CD4-positive, alpha-beta T cell treated with Interleukin-17A for 1 hour (primary cell): Measurements from ENCODE around the gene PHF12.
"Not testable (repeated sequence)": the region's sequence is repeated elsewhere in the genome, so short reads cannot be mapped to it uniquely, and the experiment has no call there.

Experiments used
- DNase-seq: peaks from one replicate; pipeline ENCODE4 v3.0.0-alpha.2; 2020

Gene PHF12

DNA sequence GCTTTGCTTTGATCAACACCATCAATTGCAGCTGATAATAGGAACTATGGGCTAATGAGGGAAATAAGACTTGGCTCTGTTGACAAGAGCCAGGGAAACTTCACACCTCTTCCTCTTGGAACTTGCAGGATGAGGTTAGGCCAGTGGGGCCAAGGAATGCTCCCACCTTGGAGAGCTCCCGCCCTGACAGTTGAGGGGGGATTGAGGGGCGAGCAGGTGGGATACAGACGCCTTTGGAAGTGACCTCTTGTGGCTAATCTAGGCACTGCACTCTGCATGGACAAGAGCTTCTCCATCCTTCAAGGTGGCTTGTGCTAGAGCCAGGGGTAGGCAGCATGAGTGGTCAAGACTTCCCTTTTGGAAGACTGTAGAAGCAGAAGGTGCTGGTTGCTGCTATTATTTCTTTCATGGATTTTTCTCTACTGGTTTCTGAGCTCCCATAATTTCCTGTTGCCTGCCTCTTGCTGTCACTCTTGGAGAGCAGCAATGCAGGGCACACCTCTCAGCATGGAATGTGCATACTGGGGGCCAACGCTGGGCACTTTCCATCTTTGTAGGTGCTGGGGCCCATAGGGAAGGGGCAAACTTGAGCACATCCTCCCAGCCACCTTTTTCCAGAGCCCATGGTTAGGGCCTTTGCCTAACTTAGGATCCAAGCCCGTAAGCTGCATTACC, 2.3 kb upstream of the PHF12 start:
- DNase-seq = peak; percentile 60

DNA sequence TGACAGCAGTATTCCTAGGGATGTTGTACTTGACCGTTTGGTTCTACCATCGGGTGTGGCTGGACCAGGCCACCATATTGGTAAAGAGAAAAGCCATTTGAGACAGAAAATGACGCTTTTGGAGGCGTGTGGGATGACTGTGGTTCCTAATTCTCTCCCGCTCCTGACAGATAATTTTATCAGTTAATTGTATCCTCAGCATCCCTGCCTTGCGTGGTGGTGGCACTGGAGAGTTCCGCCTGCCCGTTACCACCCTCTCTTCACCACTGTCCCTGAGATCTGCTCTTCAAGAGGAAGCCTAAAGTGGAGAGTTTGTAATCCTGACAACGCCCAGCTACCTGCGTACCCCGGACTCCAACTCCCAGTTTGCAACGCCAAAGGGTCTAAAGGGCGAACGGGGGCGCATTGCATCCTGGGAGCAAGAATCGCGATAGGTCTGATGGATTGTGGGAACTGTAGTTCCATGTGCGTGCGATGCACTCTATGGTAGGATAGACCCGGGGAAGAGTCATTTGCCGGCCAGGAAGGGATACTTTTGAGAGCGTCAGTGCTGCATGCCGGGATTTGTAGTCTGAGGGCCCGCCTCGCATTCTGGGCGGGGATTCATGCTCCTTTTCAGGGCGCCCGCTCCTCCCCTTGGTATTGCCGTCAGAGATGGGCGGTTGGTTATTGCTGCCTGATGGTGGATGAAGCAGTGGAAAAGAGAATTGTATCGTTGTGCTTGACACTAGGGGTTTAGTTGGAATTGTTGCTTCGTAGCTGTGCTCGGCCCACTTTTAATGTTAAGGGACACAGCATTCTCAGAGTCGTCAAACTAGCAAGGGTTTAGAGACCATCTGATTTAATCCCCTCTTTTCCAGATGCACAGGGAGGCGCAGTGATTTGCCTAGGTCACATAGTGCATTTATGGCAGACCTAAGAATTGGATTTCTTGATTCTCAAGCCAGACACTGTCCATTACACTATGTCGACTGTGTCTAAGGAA, 965 bp upstream of the PHF12 start:
- DNase-seq = peak; percentile 100

DNA sequence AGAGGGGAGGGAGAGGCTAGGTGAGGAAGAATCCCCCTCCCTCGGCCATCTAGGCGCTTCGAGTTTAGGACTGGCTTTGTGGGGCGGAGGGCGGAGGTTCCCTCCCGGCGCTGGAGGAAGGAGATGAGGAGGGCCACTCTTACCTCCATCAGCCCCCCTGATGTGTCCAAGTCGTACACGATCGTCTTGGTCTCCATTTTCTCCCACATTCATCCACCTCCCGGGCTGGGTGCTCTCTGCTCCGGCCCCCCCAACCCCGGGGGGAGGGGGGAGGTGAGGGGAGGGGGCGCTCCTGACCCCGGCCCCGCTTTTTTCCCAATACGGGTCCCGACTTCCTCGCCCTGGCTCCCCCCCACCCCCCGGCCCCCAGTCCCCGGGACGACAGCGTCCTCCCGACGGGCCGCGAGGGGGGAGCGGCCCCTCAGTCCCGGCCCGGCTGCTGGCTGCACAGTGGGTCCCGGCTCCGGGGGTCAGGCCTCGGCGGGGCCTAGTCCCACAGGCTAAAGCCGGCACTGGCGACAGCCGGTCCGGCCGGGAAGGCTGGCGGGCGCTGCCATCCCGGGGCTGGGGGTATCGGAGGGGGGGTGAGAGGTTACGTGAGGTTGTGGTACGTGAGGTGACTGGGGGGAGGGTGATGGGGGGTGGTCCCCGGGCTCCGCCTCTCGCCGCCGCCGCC, 428 bp downstream of the PHF12 start:
- no peak for DNase-seq

DNA sequence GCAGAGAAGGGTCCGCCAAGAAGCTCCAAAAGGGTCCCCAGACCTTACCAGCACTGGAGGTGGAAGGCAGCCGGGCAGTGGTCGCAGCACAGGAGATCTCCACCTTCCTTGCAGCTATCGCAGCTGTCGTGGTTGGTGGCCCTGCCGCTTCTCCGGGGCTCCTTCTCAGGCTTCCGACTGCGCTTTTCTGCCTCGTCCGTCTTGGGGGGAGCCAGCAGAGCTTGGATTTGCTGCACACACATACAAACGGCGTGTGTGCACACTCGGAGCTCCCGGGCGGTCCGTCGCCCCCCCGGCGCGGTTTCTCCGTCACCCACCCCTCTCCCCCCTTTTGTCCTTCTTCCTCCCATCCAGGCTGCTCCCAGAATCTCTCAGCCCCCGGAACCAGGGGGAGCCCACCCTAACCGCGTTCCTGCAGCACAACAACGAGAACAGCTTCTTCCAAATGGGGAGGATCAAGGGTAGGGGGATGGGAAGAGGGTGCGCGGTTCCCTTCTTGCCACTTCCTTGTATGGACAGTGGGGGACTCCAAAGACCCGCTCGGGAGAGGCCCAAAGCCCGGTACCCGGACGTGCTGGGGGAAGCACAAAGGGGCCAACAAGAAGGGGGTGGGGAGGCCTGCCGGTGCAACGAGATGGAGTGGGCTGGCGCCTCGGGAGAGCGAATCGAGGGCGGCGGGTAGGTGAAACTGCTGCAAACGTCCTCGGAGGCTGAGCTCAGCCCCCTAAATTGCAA, 1.1 kb downstream of the PHF12 start:
- DNase-seq = peak; percentile 71

DNA sequence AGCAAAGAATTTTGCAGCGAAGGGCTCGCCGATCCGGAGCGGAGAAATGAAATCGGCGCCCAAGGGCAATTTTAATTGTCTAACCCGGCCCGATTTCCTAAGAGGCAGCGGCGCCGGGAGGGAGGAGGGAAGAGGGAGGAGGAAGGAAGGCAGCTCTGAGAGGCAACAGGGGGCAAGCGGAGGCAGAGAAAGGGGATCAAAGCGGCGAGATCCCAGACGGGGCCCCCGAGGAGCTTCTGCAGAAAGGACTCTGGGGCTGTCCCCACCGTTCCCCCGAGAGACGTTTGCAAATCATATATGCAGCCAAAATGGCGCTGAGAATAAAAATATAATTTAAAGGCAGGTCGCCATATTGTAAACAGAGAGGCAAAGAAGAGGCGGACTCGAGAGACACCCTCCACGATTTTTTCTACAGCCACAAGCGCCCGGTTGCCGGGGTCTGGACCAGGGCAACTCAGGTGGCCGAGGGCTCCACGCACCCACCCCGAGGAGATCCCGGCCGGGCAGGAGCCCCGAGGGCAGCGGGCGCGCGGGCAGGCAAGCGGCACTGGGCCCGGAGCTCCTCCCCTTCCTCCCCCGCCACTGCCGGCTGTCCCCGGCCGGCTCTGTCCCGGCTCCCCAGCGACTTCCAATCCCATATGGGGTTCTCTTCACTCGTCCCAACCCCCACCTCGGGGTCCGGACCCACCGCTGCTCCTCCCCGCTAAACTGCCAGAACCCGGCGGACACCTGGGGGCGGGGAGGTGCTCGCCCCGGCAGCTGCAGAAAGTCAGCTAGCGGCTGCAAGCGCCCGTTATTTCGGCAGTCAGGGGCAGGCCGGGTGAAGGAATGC, 1.9 kb downstream of the PHF12 start:
- DNase-seq = peak; percentile 61

- peak; percentile 28 for DNase-seq
These were observed 2.5 kb downstream of the PHF12 start for GRCh38 chr17:28948873-28949184.

- no peak for DNase-seq
These were observed 3.0 kb downstream of the PHF12 start for GRCh38 chr17:28948342-28948741.

- DNase-seq = peak; percentile 38
These were observed 3.7 kb downstream of the PHF12 start for GRCh38 chr17:28947639-28948038.

- peak; percentile 32 for DNase-seq
These were observed 5.1 kb downstream of the PHF12 start for GRCh38 chr17:28946239-28946638.

GRCh38 chr17:28944862-28945741, 6.2 kb downstream of the PHF12 start:
- DNase-seq = no peak

DNA sequence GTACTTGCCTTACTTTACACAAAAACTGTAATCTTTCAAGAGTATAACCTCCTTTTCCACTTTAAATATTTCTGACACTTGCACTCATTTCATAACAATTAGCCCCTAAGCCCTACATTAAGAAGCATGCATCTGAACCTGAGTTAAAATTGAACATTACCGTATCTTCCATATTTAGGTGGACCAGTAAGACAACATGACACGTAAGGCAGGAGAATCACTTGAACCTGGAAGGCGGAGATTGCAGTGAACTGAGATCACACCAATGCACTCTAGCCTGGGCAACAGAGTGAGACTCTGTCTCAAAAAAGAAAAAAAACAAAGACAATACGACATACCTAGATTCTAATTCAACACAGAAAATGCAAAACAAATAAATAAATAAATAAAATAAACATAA, 7.0 kb downstream of the PHF12 start:
- no peak for DNase-seq

DNA sequence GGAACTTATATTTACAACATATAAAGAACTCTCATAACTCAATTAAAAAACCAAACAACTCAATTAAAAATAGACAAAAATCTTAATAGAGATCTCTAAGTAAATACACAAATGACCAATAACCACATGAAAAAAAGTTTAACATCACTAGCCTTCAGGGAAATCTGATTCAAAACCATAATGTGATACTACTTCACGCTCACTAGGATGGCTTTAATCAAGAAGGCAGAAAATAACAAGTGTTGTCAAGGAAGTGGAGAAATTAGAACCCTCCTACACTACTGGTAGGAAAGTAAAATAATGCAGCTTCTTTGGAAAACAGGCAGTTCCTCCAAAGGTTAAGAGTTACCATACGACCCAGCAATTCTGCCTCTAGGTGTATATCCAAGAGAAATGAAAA, 8.4 kb downstream of the PHF12 start:
- no peak for DNase-seq

DNA sequence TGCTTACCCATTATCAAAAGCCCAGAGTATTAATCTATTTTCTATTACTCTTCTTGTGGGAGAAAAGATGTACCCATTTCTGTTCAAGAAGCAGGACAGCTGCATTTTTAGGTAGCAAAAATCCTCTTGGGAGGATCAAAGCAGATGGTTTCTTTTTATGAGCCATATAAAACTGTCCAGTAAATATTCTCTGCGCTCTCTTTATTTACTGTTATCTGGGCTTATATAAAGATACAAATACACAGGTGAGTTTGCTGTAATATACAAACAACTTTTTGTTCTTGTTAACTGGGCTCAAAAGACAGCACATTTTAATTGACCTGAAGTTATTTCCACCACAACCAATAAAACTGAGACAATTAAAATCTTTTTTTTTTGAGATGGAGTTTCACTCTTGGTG, 10.1 kb downstream of the PHF12 start:
- no peak for DNase-seq

DNA sequence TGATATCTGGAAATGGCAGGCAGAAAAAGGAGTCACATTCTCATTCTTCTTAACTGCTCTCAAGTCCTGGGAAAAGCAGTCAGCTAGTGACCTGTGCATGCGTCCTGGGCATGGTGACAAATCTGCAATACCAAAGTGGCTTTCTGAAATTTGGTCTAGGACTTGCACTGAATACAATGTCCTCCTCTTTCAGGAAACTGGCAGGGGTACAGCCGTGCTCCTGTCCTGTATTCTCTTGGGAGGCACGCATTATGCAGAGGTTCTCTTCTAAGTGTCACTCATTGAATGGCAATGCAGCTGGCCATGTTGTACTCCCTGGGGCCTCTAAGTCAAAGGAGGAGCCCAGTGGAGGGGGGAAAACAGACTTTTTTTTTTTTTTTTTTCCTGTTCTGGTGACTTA, 10.6 kb downstream of the PHF12 start:
- no peak for DNase-seq

DNA sequence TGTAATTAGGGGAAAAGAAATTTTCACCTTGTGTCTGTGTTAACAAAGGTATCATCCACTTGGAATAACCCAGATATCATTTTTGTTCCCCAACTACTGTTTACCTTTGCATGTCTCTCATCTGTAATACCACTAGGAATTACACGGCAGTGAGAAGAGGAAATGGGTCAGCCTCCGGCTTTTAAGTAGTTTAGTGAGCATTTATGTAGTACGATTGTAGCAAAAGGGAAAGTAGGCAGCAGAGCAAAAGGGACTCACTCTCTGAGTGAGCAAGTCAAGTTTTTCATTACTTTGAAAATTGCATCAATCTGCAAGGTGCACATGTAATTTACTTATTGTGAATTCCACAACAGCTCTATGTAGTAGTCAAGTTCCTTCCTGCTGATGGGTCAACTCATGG, 11.2 kb downstream of the PHF12 start:
- DNase-seq = no peak

- no peak for DNase-seq
These were observed 12.8 kb downstream of the PHF12 start for GRCh38 chr17:28938552-28938951.

- no peak for DNase-seq
These were observed 14.1 kb downstream of the PHF12 start for GRCh38 chr17:28937044-28937729.

DNA sequence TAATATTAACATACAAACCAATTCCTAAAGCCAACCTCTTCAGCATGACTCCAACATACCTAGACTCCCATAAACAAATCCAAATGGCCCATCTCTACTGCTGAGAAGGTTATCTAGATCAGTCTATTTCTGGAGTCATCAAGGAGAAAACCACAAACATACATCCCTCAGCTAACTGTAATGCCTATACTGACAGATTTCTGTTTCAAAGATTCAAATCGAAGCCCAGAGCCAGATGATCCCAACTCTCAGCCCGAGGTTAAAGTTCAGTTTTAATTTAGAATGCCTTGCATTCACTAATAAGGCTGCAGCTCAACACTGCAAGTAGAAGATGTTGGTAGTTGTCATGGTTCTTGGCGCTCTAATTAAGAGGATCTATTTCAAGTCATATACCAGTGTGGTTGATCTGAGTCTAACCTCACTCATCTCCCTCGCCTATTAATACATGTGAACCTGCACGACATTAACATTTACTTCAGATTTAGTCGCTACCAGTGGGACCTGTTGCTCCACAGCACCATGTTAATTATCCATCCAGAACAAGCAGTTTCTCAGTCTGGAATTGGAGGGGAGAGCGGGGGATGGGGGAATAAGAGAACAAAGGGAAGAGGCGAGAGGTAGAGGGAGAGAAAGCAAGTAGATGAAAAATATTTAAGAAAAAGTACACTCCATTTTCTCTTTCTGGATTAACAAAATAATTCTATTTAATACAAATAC, 15.4 kb downstream of the PHF12 start:
- no peak for DNase-seq

DNA sequence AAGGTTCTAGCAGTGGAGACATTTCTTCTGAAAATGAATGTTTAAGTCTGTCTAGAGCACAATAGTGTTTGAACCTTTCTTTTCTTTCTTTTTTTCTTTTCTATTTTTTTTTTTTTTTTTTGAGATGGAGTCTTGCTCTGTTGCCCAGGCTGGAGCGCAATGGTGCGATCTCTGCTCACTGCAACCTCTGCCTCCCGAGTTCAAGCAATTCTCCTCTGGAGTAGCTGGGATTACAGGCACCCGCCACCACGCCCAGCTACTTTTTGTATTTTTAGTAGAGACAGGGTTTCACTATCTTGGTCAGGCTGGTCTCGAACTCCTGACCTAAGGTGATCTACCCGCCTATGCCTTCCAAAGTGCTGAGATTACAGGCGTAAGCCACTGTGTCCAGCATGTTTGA, 16.8 kb downstream of the PHF12 start:
- DNase-seq = not testable (repeated sequence)

DNA sequence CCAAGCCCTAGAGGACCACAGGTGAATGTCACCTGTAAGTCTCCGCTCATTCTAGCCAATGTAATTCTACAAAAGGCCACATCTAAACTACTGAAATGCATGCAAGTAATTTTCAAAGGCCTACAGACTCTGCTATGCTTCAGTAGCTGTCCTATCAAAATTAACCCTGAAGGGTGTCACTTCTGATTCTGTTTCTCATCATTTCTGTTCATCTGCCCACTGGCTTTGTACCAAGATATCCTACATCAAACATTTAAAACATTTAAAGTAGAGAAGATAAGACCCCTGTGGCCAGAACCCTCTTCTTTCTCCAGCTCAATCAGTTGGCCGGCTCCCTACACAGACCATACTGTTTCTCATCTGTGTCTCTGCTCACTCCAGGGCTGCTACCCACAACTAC, 21.5 kb downstream of the PHF12 start:
- DNase-seq = no peak
